ENCODE data around the gene PIGA. TPM values are rescaled to one million over a fixed set of nuclear protein-coding genes. Genes with fewer than 3 reads are reported as not detected.

Gene PIGA
- total RNA-seq, 1 experiment from 2014 or later: 19.4 TPM

- Histone ChIP-seq H3K36me3 (ENCODE audit: control insufficient read depth, insufficient read depth, low read length) (no peaks in the 10 kb centered on the region), H3K4me3 (ENCODE audit: low read depth, low read length) (no peak overlapping the region), H3K9me3 (no peaks in the 10 kb centered on the region), H3K4me1 (no peaks in the 10 kb centered on the region), H3K27me3 (replicated peaks; ENCODE audit: control insufficient read depth, insufficient read depth, low read length) (no peaks in the 10 kb centered on the region)
- TF ChIP-seq CTCF (IDR thresholded peaks at IDR 0.05; ENCODE audit: insufficient read depth in 1 of 2, low read depth in 1 of 2, low read length in 1 of 2, severe bottlenecking in 1 of 2, unreplicated experiment in 1 of 2): no peak
- ChIA-PET CTCF (no interaction called here), POLR2A (no interaction called here)
- no peaks in the 10 kb centered on the region for H3K4me1 Mint-ChIP-seq (ENCODE audit: low read depth, unreplicated experiment)
- H3K9me3 Mint-ChIP-seq (ENCODE audit: unreplicated experiment): no peaks in the 10 kb centered on the region
- no peaks in the 10 kb centered on the region for H3K36me3 Mint-ChIP-seq (ENCODE audit: insufficient read depth, unreplicated experiment)
- BruUV-seq (replicated peaks): no TSS peak
- no peak overlapping the region for H3K4me3 Mint-ChIP-seq (ENCODE audit: unreplicated experiment)
- H3K27me3 Mint-ChIP-seq (ENCODE audit: insufficient read depth, unreplicated experiment): no peaks in the 10 kb centered on the region
- no peak for DNase-seq
- H3K27ac Mint-ChIP-seq (ENCODE audit: unreplicated experiment): no peak overlapping the region
- intact Hi-C loops (cut with micrococcal nuclease; ENCODE audit: unreplicated experiment): no loop called here
Observed at GRCh38 chrX:15319075-15319474, 16.2 kb downstream of the PIGA start.

GRCh38 chrX:15315509-15315908 lies 19.8 kb downstream of the PIGA start, which contains the start of gene ASB11:
ASB11 (minus strand) TSS chrX:15315640; CDS start chrX:15315605, 35 bp downstream.
- intact Hi-C loops (cut with micrococcal nuclease; ENCODE audit: unreplicated experiment): no loop called here
- H3K4me1 Mint-ChIP-seq (ENCODE audit: low read depth, unreplicated experiment): no peaks in the 10 kb centered on the region
- no peak for TF ChIP-seq CTCF (IDR thresholded peaks at IDR 0.05; ENCODE audit: insufficient read depth in 1 of 2, low read depth in 1 of 2, low read length in 1 of 2, severe bottlenecking in 1 of 2, unreplicated experiment in 1 of 2)
- Histone ChIP-seq H3K9me3 (no peaks in the 10 kb centered on the region), H3K27me3 (replicated peaks; ENCODE audit: control insufficient read depth, insufficient read depth, low read length) (no peaks in the 10 kb centered on the region), H3K4me3 (ENCODE audit: low read depth, low read length) (no peak within 1 kb of the TSS), H3K36me3 (ENCODE audit: control insufficient read depth, insufficient read depth, low read length) (no peaks in the 10 kb centered on the region), H3K4me1 (no peaks in the 10 kb centered on the region)
- POLR2A ChIA-PET: no interaction called here
- H3K27me3 Mint-ChIP-seq (ENCODE audit: insufficient read depth, unreplicated experiment): no peaks in the 10 kb centered on the region
- BruUV-seq (replicated peaks): no TSS peak
- CTCF ChIA-PET: no interaction called here
- DNase-seq: no peak
- H3K27ac Mint-ChIP-seq (ENCODE audit: unreplicated experiment): no peak within 1 kb of the TSS
- no peaks in the 10 kb centered on the region for H3K36me3 Mint-ChIP-seq (ENCODE audit: insufficient read depth, unreplicated experiment)
- H3K4me3 Mint-ChIP-seq (ENCODE audit: unreplicated experiment): no peak within 1 kb of the TSS
- H3K9me3 Mint-ChIP-seq (ENCODE audit: unreplicated experiment): no peaks in the 10 kb centered on the region

GRCh38 chrX:15314472-15314871 lies 20.9 kb downstream of the PIGA start:
- no TSS peak for BruUV-seq (replicated peaks)
- H3K36me3 Mint-ChIP-seq (ENCODE audit: insufficient read depth, unreplicated experiment): no peaks in the 10 kb centered on the region
- TF ChIP-seq CTCF (IDR thresholded peaks at IDR 0.05; ENCODE audit: insufficient read depth in 1 of 2, low read depth in 1 of 2, low read length in 1 of 2, severe bottlenecking in 1 of 2, unreplicated experiment in 1 of 2): no peak
- H3K4me3 Mint-ChIP-seq (ENCODE audit: unreplicated experiment): no peak overlapping the region
- ChIA-PET CTCF (no interaction called here), POLR2A (no interaction called here)
- no peaks in the 10 kb centered on the region for H3K27me3 Mint-ChIP-seq (ENCODE audit: insufficient read depth, unreplicated experiment)
- H3K4me1 Mint-ChIP-seq (ENCODE audit: low read depth, unreplicated experiment): no peaks in the 10 kb centered on the region
- Histone ChIP-seq H3K27me3 (replicated peaks; ENCODE audit: control insufficient read depth, insufficient read depth, low read length) (no peaks in the 10 kb centered on the region), H3K9me3 (no peaks in the 10 kb centered on the region), H3K4me3 (ENCODE audit: low read depth, low read length) (no peak overlapping the region), H3K4me1 (no peaks in the 10 kb centered on the region), H3K36me3 (ENCODE audit: control insufficient read depth, insufficient read depth, low read length) (no peaks in the 10 kb centered on the region)
- H3K9me3 Mint-ChIP-seq (ENCODE audit: unreplicated experiment): no peaks in the 10 kb centered on the region
- DNase-seq: no peak
- H3K27ac Mint-ChIP-seq (ENCODE audit: unreplicated experiment): no peak overlapping the region
- intact Hi-C loops (cut with micrococcal nuclease; ENCODE audit: unreplicated experiment): no loop called here

Measured in Caco-2 (cell line).